H9 (cell line): ENCODE data around the gene RAB5A. TPM values are rescaled to one million over a fixed set of nuclear protein-coding genes. Genes with fewer than 3 reads are reported as not detected.
"Not testable (repeated sequence)": the region's sequence is repeated elsewhere in the genome, so short reads cannot be mapped to it uniquely, and the experiment has no call there.

Experiments used
- DNase-seq: peaks from one replicate; pipeline ENCODE4 v3.0.0-alpha.2; 2017
- H2AFZ ChIP-seq: one replicate; pipeline ENCODE4 v1.6.1; 2013; ENCODE audit warnings: mild to moderate bottlenecking, low read length, control low read depth, moderate library complexity
- H2AK5ac ChIP-seq: 2 replicates; pipeline ENCODE4 v1.6.1; 2013; ENCODE audit warnings: low read length, control low read depth, mixed read lengths; ENCODE audit not compliant: insufficient read length
- H2BK120ac ChIP-seq: one replicate; pipeline ENCODE4 v1.6.1; 2013; ENCODE audit warnings: low read depth, mild to moderate bottlenecking, low read length, control low read depth, inconsistent platforms; ENCODE audit not compliant: poor library complexity, severe bottlenecking
- H2BK12ac ChIP-seq: 2 replicates; pipeline ENCODE4 v1.6.1; 2013; ENCODE audit warnings: low read length, control low read depth, mixed read lengths, low read depth; ENCODE audit not compliant: insufficient read length
- H2BK15ac ChIP-seq: 2 replicates; pipeline ENCODE4 v1.6.1; 2013; ENCODE audit warnings: low read depth, low read length, control low read depth
- H2BK20ac ChIP-seq: one replicate; pipeline ENCODE4 v1.6.1; 2013; ENCODE audit warnings: low read depth, mild to moderate bottlenecking, low read length, control low read depth, inconsistent platforms; ENCODE audit not compliant: poor library complexity, severe bottlenecking
- H2BK5ac ChIP-seq: 2 replicates; pipeline ENCODE4 v1.6.1; 2013; ENCODE audit warnings: low read length, control low read depth, mixed read lengths; ENCODE audit not compliant: insufficient read length
- H3K14ac ChIP-seq: 2 replicates; pipeline ENCODE4 v1.6.1; 2013; ENCODE audit warnings: low read length, control low read depth; ENCODE audit not compliant: insufficient read depth
- H3K18ac ChIP-seq: 2 replicates; pipeline ENCODE4 v1.6.1; 2013; ENCODE audit warnings: low read depth, mild to moderate bottlenecking, mixed read lengths, low read length, control low read depth; ENCODE audit not compliant: insufficient read length
- H3K23ac ChIP-seq: 2 replicates; pipeline ENCODE4 v1.6.1; 2013; ENCODE audit warnings: low read length, control low read depth, mixed read lengths, low read depth; ENCODE audit not compliant: insufficient read length
- H3K23me2 ChIP-seq: 2 replicates; pipeline ENCODE4 v1.6.1; 2013; ENCODE audit warnings: low read depth, mild to moderate bottlenecking, mixed read lengths, low read length, control low read depth; ENCODE audit not compliant: insufficient read length, poor library complexity, severe bottlenecking
- H3K27ac ChIP-seq: 2 replicates; pipeline ENCODE4 v1.5.1; 2013; ENCODE audit warnings: low read length, control low read depth, mixed read lengths, low read depth; ENCODE audit not compliant: insufficient read length
- H3K27me3 ChIP-seq: 2 replicates; pipeline ENCODE4 v1.6.1; 2013; ENCODE audit warnings: low read length, control low read depth, inconsistent platforms; ENCODE audit not compliant: insufficient read depth
- H3K4ac ChIP-seq: 2 replicates; pipeline ENCODE4 v1.6.1; 2013; ENCODE audit warnings: low read depth, mild to moderate bottlenecking, control low read depth, inconsistent platforms, low read length, moderate library complexity
- H3K4me1 ChIP-seq: 2 replicates; pipeline ENCODE4 v1.6.1; 2013; ENCODE audit warnings: low read length, control low read depth, inconsistent platforms; ENCODE audit not compliant: insufficient read depth
- H3K4me2 ChIP-seq: 2 replicates; pipeline ENCODE4 v1.6.1; 2013; ENCODE audit warnings: low read length, control low read depth, mixed read lengths; ENCODE audit not compliant: insufficient read length, insufficient read depth
- H3K56ac ChIP-seq: 2 replicates; pipeline ENCODE4 v1.6.1; 2013; ENCODE audit warnings: low read depth, mild to moderate bottlenecking, mixed read lengths, low read length, control low read depth; ENCODE audit not compliant: insufficient read length
- H3K79me1 ChIP-seq: 2 replicates; pipeline ENCODE4 v1.6.1; 2013; ENCODE audit warnings: low read depth, mild to moderate bottlenecking, moderate library complexity, low read length, control low read depth, inconsistent platforms; ENCODE audit not compliant: insufficient read depth, poor library complexity, severe bottlenecking
- H3K79me2 ChIP-seq: 2 replicates; pipeline ENCODE4 v1.6.1; 2013; ENCODE audit warnings: low read length, control low read depth, inconsistent platforms; ENCODE audit not compliant: insufficient read depth
- H3K9ac ChIP-seq: 2 replicates; pipeline ENCODE4 v1.6.1; 2013; ENCODE audit warnings: low read length, control low read depth, mixed read lengths; ENCODE audit not compliant: insufficient read length; ENCODE audit errors: extremely low read depth
- H3K9me3 ChIP-seq: one replicate; pipeline ENCODE4 v1.6.1; 2013; ENCODE audit warnings: low read depth, low read length, inconsistent platforms; ENCODE audit not compliant: control insufficient read depth
- H3T11ph ChIP-seq: one replicate; pipeline ENCODE4 v1.6.1; 2013; ENCODE audit warnings: mild to moderate bottlenecking, low read length, control low read depth, inconsistent platforms
- H4K20me1 ChIP-seq: one replicate; pipeline ENCODE4 v1.6.1; 2013; ENCODE audit not compliant: control insufficient read depth, insufficient read length, insufficient read depth
- H4K5ac ChIP-seq: 2 replicates; pipeline ENCODE4 v1.6.1; 2013; ENCODE audit warnings: low read depth, mild to moderate bottlenecking, mixed read lengths, low read length, control low read depth; ENCODE audit not compliant: insufficient read length
- H4K8ac ChIP-seq: replicated peaks from 2 replicates; pipeline ENCODE4 v1.6.1; 2013; ENCODE audit warnings: low read length, control low read depth, mixed read lengths, low read depth; ENCODE audit not compliant: insufficient read length
- H4K91ac ChIP-seq: 2 replicates; pipeline ENCODE4 v1.6.1; 2013; ENCODE audit warnings: low read depth, mild to moderate bottlenecking, moderate library complexity, mixed read lengths, low read length, control low read depth; ENCODE audit not compliant: insufficient read length
- H3K27ac Mint-ChIP-seq, 3 experiments: 2 replicates in 2 of 3; 3 replicates in 1 of 3; pipeline ENCODE4 v1.8.0; 2020 to 2021; ENCODE audit warnings: mixed read lengths in 3 of 3, mild to moderate bottlenecking in 1 of 3, moderate library complexity in 1 of 3
- H3K27me3 Mint-ChIP-seq: 2 replicates; pipeline ENCODE4 v1.8.0; 2021; ENCODE audit warnings: low read depth, mild to moderate bottlenecking, moderate library complexity, mixed read lengths
- H3K36me3 Mint-ChIP-seq, 3 experiments: 2 replicates in 2 of 3; 3 replicates in 1 of 3; pipeline ENCODE4 v1.8.0; 2020 to 2021; ENCODE audit warnings: low read depth in 3 of 3, mixed read lengths in 3 of 3; ENCODE audit not compliant: insufficient read depth in 1 of 3
- H3K4me1 Mint-ChIP-seq, 2 experiments: 2 replicates each; pipeline ENCODE4 v1.8.0; 2020; ENCODE audit warnings: mixed read lengths in 2 of 2
- H3K4me3 Mint-ChIP-seq, 2 experiments: 2 replicates in 1 of 2; 3 replicates in 1 of 2; pipeline ENCODE4 v1.8.0; 2020 to 2021; ENCODE audit warnings: mild to moderate bottlenecking in 2 of 2, mixed read lengths in 2 of 2, moderate library complexity in 1 of 2
- H3K9me3 Mint-ChIP-seq, 2 experiments: 2 replicates in 1 of 2; 3 replicates in 1 of 2; pipeline ENCODE4 v1.8.0; 2020; ENCODE audit warnings: mild to moderate bottlenecking in 2 of 2, mixed read lengths in 2 of 2, moderate library complexity in 1 of 2
- WGBS: extraction: QIAGEN DNeasy Blood & Tissue Kit; methylation state at CpG from one replicate; pipeline ENCODE4 v1.1.7; 2013; ENCODE audit warnings: missing lambda C conversion rate, low lambda C conversion rate, mixed read lengths; ENCODE audit not compliant: insufficient read length; ENCODE audit errors: extremely low coverage; 5-methylcytosine and 5-hydroxymethylcytosine counted together
- total RNA-seq: library from RNA; stranded (reverse); gene quantifications from 2 replicates; pipeline ENCODE4 v1.2.1, GENCODE V29; 2021
- TF ChIP-seq, protein P1 (sequence below): fragments of 200-600 bp; sonication (generic); conservative IDR thresholded peaks from 3 replicates; pipeline ENCODE4 v1.8.0; 2021; ENCODE audit warnings: antibody characterized with exemption, mild to moderate bottlenecking

The RAB5A gene
- total RNA-seq, 1 experiment from 2014 or later, result 84.8 TPM

DNA sequence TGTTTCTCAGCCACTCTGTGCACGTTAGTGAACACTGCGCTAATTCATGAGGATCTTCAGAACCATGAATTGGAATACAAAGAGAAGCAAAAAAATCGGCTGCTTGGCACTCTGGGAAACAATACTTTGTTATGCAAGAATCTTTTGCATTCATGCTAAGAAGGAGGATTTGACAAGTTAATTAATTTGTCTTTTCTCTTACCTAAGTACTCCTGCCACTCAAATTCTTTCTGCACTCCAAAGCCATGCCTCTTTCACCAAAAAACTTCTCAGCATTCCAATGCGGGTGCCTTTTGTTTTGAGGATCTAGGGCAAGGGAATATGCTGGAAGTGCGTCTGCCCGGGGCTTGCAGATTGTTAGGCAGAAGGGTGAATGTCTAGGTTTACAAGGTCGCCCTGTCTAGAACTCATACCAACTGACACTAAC, 82.0 kb downstream of the RAB5A start:
- Histone ChIP-seq H2AFZ (peak overlapping the region; percentile 80), H3K9me3 (no peaks in the 10 kb centered on the region), H3K27me3 (no peaks in the 10 kb centered on the region), H2AK5ac (no peak overlapping the region), H3K4me2 (no peak overlapping the region), H3K56ac (no peak overlapping the region), H3K79me2 (no peaks in the 10 kb centered on the region), H2BK20ac (no peak overlapping the region), H4K91ac (no peak overlapping the region), H3K23me2 (no peaks in the 10 kb centered on the region), H2BK12ac (no peak overlapping the region), H3K4me1 (no peaks in the 10 kb centered on the region), H3K23ac (no peak overlapping the region), H4K5ac (no peak overlapping the region), H3K14ac (no peak overlapping the region), H2BK15ac (no peak overlapping the region), H3K9ac (no peak overlapping the region), H4K8ac (no peak overlapping the region), H3K79me1 (no peaks in the 10 kb centered on the region), H2BK5ac (no peak overlapping the region), H4K20me1 (no peaks in the 10 kb centered on the region), H2BK120ac (no peak overlapping the region), H3K4ac (no peak overlapping the region), H3K18ac (no peak overlapping the region), H3K27ac (no peak overlapping the region), H3T11ph (no peak overlapping the region)
- Mint-ChIP-seq H3K27me3 (no peaks in the 10 kb centered on the region), H3K9me3 (no peaks in the 10 kb centered on the region), H3K27ac (peak overlapping the region; percentile 7 to 96 (median 94); a peak in 5 of 7 replicates), H3K4me1 (peaks cover 9 to 15% of the 10 kb centered on the region in 2 experiments), H3K36me3 (no peaks in the 10 kb centered on the region), H3K4me3 (no peak overlapping the region)
- TF ChIP-seq, protein P1, sequence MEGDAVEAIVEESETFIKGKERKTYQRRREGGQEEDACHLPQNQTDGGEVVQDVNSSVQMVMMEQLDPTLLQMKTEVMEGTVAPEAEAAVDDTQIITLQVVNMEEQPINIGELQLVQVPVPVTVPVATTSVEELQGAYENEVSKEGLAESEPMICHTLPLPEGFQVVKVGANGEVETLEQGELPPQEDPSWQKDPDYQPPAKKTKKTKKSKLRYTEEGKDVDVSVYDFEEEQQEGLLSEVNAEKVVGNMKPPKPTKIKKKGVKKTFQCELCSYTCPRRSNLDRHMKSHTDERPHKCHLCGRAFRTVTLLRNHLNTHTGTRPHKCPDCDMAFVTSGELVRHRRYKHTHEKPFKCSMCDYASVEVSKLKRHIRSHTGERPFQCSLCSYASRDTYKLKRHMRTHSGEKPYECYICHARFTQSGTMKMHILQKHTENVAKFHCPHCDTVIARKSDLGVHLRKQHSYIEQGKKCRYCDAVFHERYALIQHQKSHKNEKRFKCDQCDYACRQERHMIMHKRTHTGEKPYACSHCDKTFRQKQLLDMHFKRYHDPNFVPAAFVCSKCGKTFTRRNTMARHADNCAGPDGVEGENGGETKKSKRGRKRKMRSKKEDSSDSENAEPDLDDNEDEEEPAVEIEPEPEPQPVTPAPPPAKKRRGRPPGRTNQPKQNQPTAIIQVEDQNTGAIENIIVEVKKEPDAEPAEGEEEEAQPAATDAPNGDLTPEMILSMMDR, result no peak
- no CpG with 5 or more reads among the region's 7 CpGs for WGBS
- DNase-seq, result peak; percentile 29

DNA sequence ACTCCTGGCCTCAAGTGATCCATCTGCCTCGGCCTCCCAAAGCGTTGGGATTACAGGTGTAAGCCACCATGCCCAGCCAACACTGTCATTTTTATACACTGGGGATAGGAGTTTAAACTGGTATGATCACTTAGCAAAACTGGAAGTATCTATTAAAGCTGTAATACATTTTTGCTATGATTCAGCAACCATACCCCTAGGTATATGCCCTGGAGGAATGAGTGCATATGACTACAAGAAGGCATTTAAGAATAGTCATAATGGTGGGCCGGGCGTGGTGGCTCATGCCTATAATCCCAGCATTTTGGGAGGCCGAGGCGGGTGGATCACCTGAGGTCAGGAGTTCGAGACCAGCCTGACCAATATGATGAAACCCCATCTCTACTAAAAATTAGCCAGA, 85.0 kb downstream of the RAB5A start:
- H3K4me1 ChIP-seq, DNase-seq, H4K20me1 ChIP-seq, H2BK12ac ChIP-seq, H3K56ac ChIP-seq, H3K27ac Mint-ChIP-seq, H3K23ac ChIP-seq, H3K18ac ChIP-seq, H4K5ac ChIP-seq, H3K4ac ChIP-seq, H2BK20ac ChIP-seq, H3K4me2 ChIP-seq, H3K27me3 Mint-ChIP-seq, H2BK15ac ChIP-seq, H3K79me1 ChIP-seq, H3K36me3 Mint-ChIP-seq, H3K4me3 Mint-ChIP-seq, H2AFZ ChIP-seq, H3K14ac ChIP-seq, H3K9ac ChIP-seq, H3K27ac ChIP-seq, H4K8ac ChIP-seq, H4K91ac ChIP-seq, H2BK5ac ChIP-seq, H3K27me3 ChIP-seq, H3K79me2 ChIP-seq, H3K23me2 ChIP-seq, H2BK120ac ChIP-seq, H2AK5ac ChIP-seq, H3K9me3 Mint-ChIP-seq, H3K9me3 ChIP-seq, H3T11ph ChIP-seq: not testable (repeated sequence)
- no CpG with 5 or more reads among the region's 7 CpGs for WGBS
- peaks cover 6 to 12% of the 10 kb centered on the region in 2 experiments for H3K4me1 Mint-ChIP-seq
